Stimulated activated CD8-positive, alpha-beta memory T cell treated with anti-CD3 and anti-CD28 coated beads, Interleukin-2, amount 100 ng/mL, for 48 hours (primary cell): ENCODE measurements around the gene AP2A2.

Experiments
- DNase-seq, 2 donors: peaks; one replicate each; pipeline ENCODE4 v3.0.0-alpha.2; 2020; ENCODE audit warnings: low read depth in 2 of 2

Gene AP2A2

DNA sequence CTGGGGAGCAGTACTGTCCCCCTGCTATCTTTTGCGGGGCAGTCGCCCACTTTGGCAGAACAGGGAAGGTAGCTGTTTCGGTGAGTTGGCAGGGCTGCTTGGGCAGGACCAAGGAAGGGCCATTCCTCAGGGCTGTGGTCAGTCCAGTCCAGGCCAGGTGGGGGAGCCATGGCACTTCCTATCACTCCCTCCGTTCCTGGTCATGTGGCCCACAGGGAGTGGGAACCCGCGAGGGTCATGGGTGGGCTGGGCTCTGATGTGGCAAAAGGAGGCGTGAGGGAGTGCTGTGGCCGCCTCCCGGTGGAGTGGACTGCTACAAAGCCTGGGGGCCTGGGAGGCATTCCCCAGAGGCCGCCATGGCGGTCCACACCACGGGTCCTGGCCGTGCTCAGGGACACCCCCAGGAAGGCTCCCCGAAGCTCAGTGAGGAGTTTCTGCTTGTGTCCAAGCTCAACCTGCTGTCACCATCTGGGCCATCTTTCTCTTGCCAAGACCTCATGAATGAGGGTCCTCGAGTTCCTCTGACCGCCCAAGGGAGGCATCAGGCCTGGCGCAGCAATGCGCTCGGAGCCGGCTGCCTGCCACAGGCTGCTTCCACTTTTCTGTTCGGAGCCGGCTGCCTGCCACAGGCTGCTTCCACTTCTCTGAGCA is 27.0 kb upstream of the AP2A2 start:
- DNase-seq: no peak

DNA sequence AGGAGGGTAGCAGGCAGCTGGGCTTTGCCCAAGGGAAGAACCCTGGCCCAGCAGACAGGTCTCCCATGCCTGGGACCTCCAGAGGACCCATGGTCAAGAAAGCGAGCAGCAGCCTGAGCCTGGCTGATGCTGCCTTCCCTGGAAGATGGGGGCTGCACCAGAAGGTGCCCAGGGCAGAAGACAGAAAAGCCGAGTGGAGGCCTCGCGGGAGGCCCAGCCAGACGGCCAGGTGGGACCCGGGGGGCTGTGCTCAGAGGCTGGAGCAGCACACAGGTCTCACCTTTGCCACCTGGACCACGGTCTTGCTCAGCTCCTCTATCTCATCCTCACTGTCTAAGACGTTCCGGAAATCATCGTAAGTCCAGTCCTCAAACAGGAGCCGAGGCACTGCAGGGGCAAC is 25.9 kb upstream of the AP2A2 start:
- no peak for DNase-seq

DNA sequence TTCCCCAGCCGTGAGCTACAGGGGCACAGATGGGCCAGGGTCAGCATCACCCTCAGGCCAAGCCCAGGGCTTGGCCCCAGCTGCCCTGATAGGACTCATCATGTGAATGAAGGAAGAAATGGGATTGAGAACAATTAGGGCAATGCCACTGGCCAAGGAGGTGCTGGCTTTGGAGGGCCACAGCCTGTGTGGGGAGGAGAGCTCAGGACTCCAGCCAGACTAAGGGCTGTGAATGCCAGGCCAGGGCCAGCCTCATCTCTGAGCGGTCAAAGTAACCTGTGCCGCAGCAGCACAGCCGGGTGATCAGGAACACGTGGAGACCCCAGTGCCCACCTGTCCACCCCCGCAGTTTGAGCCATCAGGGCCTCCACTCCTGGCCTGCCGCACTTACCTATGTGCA is 25.1 kb upstream of the AP2A2 start:
- no peak for DNase-seq

DNA sequence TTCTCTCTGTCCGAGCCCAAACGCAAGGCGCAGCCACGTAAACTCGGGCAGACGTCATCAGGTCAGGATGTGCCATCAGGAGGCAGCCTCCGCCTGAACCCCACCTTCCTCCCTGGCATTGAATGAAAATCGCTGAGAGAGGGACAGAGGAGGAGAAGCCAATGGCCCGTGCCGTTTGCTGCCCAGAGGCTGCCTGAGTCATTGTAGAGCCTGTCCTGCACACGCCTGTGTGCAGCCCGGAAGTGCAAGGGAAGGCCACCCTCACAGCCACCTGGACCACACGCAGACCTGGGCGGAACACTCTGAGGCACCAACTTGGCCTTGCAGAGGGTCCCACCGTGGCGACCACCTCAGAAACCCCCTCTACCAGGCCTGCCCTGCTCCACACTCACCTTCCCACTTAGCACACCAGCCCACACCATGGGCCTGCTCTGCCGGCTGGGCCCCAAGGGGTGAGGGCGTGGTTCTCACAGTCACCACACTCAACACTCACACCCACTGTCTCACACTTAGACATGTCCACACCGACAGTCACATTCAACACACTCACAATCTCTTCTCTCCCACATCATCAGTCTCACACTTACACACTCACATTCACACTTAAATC is 24.1 kb upstream of the AP2A2 start:
- DNase-seq: no peak

DNA sequence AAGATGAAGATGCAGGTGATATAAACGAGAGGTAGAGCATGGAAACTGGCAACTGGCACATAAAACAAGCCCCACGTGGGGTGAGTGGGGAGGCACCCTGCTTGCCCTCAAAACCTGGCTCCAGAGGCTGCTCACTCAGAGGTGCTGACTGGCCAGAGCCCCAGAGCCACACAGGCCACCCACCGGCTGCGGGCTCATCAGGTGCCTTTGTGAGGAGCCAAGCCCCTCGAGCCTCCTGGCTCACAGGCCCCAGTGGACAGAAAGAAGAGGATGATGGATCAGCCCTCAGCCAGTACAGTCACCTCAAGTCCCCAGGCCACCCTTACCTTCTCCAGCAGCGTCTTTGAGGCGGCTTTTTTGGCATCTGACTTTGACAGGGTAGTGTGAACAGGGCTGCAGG is 21.3 kb upstream of the AP2A2 start:
- no peak for DNase-seq

DNA sequence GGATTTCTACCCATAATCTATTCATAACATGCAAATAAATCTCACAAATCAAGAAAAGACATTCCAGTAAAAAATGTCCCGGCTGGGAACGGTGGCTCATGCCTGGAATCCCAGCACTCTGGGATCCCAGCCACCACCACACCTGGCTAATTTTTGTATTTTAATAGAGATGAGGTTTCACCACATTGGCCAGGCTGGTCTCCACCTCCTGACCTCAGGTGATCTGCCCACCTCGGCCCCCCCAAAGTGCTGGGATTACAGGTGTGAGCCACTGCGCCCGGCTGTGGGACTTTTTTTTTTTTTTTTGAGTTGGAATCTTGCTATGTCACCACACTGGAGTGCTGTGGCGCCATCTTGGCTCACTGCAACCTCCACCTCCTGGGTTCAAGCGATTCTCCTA is 19.7 kb upstream of the AP2A2 start:
- no peak for DNase-seq

DNA sequence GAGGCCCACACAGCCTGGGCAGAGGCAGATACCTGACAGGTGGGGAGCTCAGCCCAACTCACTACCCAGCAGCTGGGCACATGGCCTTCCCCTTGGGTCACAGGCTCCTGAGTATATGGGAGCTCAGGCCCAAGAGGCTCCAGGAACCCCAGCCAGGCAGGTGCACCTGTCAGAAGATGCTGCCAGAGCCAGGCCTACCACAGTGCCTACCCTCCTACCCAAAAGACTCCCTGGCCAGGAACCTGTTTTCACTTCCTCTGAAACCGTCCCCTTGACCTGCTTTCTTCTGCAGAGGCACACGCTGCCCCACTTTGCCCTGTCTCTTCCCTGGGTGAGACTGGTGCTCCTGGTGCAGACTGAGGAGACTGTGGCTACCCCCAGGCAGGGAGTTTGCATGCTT is 18.0 kb upstream of the AP2A2 start:
- DNase-seq: no peak

DNA sequence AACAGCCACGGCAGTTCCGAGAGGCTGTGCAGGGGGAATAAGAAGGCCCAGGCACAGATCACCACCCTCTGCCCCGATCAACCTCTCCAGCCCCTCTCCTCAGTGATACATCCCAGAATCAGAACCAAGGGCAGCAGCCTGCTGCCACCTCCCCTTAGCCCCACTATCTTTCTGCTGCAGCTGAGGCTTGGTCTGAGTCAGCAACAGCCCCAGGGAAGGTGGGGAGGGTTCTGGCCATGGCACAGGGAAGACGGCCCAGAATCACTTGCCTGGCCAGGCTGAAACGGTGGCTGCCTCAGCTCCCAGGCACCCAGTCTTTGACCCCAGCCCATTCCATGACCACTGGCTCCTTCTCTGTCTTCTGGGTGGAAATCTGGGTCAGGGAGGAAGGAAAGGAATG is 17.4 kb upstream of the AP2A2 start:
- no peak for DNase-seq

DNA sequence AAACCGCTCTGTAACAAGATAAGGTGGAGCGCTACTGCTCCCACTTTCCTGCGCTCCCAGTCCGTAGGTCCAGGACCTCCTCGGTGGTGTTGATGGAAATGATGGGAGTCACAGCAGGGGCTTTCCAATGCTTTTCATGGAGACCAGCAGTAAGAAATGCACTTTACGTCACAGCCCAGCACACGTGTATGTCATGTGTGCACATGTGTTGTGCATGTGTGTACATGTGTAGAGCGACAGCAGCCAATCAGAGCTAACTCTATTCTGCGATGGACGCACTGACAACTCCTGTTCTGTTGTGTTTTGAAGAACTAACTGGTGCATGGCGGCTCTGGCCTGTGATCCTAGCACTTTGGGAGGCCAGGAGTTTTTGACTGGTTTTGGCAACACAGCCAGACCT is 16.3 kb upstream of the AP2A2 start:
- no peak for DNase-seq

DNA sequence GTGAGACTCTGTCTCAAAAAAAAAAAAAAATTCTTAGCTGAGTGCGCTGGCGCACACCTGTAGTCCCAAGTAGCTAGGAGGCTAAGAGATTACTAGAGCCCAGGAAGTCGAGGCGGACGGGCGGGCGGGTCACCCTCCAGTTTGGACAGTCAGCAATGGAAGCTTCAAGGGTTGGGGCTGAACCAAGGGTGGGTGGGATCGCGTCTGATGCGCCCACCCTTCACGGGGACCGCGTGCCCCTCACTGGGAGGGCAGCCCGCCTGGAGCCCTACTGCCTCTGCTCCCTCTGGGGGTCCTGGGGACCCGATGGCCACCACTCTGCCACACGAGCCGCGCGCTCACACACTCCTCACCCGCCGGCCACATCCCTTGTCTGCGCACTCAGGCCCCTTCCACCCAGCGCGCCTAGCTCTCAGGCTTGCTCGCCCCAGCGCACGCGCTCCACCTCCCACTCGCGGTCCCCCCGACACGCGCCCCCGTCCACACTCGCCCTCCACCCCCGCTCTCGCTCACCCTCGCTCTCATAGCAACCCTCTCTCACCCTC is 15.6 kb upstream of the AP2A2 start:
- DNase-seq: peak in 1 of 2 donors; percentile 24

DNA sequence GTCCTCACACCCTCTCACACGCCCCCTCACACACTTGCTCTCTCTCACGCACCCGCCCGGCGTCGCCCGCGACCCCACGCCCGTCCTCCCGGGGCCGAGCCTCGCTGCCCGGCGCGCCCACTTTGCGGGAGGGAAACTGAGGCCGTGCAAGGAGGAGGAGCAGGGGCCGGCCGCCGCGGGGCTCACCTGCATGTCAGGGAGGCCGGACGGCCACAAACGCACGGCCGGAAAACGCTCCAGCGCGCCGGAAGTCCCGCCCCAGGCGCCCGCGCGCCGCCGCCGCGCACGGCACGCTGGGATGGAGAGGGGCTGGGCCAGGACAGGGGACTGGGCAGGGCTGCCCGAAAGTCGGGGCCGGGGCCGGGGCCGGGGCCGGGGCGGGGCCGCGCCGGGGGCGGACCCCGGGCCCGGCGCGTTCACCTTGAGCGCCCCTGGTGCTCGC is 15.1 kb upstream of the AP2A2 start, which contains the start of gene CHID1:
Gene CHID1 (minus strand): TSS at position 222 of the 442 bp plus-strand sequence. CDS start 5,994 bp downstream, outside the sequence.
- DNase-seq: peak; percentile 82 to 83

DNA sequence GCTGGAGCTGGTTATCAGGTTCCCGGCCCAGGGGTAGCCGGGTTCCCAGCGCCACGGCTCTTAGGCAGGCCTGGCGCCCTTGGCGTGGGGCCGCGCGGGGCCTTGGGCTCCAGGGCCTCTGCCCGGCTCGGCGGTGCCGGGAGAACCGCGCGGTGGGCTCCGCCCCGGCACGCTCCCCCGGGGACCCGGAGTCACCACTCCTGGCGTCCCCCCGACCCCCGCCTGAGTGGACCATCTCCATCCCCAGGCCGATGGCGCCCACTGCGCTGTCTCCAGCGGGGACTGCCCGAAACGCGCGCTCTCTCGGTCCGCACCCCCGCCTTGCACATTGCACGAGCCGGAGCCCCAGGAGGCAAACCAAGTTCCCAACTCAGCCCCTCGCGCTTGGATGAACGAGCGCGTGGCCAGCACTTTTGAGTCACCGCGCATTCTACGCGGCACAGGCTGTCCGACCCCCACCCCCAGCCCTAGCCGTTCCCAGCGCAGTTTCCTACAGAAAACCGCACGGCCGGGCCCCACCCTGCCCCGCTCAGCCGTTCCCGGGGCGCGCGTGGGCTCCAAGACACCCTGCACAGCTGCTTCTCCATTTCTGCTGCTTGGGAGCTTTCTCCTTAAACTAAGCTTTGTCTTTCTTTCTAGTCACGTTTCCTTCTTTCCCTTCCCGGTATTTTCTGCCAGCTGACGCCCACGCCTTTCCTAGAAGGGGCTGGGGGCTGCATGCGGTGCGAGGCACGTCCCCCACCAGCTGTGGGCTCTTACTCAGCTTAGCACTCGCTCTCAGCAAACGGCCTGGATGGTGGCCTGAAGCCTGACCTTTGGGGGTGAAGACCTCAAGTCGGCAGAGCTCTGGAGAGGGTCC is 14.4 kb upstream of the AP2A2 start:
- peak; percentile 17 to 37 for DNase-seq

DNA sequence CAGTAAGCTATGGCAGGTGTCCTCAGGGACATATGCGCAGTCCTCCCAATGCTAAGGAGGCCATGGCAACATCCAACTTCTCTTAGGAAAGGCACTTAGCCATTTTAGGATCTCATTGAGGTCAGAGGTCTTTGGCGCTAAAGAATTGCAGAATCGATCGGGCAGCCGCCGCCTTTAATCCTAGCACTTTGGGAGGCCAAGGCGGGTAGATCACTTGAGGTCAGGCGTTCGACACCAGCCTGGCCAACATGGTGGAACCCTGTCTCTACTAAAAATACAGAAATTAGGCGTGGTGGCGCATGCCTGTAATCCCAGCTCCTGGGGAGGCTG is 13.8 kb upstream of the AP2A2 start:
- no peak for DNase-seq

DNA sequence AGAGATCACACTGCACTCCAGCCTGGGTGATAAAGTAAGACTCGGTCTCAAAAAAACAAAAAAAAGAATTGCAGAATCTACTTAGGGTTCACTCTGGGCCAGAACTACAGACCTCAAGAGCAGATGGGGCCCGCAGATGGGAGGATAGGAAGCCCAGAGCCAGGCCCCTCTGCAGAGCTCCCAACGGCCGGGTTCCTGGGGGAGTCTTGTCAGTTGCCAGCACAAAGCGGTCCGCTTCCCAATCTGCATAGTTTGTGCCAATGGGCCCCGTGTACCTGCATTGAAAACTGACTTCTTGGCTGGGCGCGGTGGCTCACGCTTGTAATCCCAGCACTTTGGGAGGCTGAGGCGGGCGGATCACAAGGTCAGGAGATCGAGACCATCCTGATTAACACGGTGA is 13.4 kb upstream of the AP2A2 start:
- no peak for DNase-seq

DNA sequence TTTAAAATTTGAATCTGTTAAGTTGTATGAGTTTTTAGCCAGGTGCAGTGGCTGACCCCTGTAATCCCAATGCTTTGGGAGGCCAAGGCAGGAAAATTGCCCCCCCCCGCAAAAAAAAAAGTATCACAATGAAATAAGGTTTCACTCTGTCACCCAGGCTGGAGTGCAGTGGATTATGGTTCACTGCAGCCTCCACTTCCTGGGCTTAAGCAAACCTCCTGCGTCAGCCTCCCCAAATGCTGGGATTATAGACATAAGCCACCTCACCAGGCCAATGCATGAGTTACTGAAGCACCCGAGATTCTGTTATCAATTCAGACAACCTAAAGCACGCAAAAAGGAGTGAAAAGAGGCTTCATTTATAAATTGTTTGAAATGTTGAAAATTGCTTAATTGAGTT is 12.6 kb upstream of the AP2A2 start:
- DNase-seq: no peak

DNA sequence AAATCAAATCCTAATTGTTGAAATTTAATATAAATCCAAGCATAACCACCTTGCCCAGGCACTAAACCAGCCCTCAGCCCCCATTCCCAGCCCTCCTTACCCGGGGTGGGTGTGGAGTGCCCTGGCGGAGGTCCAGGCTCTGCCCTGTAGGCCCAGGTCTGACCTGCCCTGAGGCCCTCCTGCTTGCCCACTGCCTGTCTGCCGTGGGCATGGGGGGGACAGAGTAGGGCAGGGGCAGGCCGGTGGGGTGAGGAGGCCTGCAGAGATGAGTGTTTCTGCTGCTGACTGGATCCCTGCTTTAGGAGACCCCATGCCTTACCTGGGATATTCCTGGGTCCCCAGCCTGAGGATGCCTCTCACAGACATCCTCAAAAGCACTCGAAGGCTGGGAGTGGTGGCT is 11.5 kb upstream of the AP2A2 start:
- DNase-seq: no peak

DNA sequence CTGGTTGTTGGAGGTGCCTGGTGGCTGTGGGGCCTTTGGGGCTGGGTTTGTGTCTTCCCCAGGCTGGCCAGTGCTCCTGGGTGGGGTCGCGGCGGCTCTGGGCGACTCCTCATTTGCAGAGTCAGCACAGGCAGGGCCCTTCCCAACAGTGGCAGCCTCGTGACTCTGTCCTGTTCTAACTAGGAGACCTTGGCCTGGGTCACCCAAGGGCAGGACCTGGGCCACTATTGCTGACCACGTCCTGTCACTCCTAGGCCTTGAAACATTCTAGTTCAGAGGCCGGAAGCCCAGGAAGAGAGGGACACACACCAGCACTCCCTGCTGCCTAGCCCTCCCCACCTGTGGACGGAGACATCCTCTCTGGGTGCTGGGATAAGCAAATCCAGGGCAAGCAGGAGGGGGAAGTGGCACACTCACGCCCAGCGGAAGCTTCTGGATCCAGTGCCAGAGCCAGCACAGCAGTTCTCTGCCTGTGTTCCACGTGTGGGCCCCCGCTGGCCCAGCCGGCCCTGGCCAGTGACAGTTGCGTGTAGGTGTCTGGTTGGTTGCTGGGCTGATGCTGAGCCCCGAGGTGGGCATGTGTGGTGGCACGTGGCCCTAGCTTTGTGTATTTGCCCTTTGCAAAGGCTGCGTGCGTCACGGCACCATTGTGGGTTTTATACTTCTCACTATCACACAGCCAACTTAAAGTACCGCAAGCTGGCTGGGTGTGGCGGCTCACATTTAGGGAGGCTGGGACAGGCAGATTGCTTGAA is 10.7 kb upstream of the AP2A2 start:
- no peak for DNase-seq

DNA sequence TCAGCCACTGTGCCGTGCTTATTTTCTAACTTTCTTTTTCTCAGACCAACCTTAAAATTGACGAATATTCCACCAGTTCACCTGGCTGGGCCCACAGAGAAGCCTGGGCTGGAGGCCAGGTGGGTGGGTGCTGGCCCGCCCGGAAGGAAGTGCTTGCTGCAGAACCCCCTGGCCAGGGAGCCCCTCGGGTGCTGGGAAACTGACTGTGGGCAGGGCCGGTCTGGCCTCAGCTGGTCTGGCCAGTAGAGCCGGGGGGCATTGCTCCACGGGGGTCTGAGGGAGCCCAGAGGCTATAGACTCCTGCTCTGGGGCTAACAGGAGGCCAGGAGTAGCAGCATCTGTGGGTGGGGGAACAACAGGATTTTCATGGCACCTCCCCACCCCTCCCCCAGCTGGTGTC is 8.2 kb upstream of the AP2A2 start:
- DNase-seq: no peak

DNA sequence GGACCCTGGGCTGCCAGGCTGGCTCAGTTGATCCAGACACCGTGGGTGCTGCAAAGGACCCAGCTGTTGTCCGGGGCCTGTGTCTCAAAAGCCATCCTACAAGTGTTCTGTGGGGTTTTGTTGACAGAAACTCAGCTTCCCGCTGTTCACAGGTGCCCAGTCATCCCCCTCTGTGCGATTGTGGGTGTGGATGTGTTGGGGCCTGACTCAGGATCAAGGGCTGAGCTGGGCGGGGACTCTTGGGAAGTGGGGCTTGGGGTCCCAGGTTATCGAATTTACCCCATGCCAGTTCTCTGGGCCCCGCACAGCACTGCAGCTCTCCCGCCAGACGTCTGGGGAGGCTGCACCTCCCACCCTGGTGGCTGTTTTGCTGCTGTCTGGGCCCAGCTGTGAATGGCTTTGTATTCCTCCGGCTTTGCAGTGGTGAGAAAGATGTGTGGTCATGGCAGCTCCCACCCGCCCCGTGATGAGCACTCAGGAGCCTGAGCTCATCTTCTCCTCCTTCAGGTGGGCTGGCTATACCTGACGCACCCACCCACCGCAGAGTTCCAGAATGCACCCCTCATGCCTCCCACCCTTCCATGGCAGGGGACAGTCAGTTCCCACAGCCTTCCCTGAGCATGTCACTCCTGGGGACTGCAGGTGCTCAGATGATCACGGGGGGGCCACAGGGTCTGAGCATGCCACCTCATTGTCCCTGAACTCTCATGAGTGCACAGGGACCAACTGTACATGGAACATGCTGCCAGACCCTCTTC is 3.6 kb upstream of the AP2A2 start:
- no peak for DNase-seq

DNA sequence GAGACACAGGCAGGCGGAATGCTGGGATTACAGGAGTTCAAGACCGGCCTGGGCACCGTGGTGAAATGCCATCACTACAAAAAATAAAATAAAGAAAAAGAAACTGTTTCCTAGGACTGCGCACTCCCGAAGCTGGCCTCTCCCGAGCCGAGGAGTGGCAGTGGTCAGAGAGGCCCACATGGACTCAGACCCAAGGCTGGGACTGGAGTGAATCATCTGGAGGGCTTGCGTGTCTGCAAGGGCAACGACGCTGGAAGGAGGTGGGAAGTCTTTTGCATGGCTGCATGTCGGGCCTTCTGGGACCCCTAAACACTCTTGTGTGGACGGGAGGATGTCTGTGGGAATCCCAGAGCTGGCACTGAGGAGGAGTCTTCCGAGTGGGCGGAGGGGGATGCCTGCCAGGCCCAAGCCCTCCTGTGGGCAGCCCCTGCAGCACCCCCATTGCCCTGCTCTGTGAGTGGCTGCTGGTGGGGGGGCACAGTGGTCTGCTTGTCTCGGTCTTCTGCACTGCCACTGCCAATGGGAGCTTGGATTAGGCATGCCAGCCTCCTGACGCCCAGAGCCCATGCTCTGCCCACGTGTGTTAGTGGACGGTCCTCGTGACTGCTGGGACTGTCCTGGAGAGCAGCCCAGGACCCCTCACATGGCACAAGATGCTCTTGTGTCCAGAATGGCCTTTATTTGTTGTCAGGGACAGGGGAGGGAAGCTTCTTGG is 1.8 kb upstream of the AP2A2 start:
- no peak for DNase-seq
